Naive thymus-derived CD8-positive, alpha-beta T cell (primary cell): ENCODE data around the gene GCLC. TPM values are rescaled to one million over a fixed set of nuclear protein-coding genes. Genes with fewer than 3 reads are reported as not detected.

Experiments used
- ATAC-seq, 2 donors: fragments of 150-1000 bp; cut with Tn5 transposase in 1 of 2; sonication (Bioruptor Pico), chemical (Tn5 transposase) in 1 of 2; 1 replicate in 1 of 2; 2 replicates in 1 of 2; pipeline ENCODE4 v1.10.0; 2021; ENCODE audit warnings: mild to moderate bottlenecking in 2 of 2, moderate library complexity in 2 of 2
- POLR2A ChIA-PET: fragments of 350-600 bp; sonication (Branson Sonifier 250); formaldehyde crosslinking; loops from one replicate; lab custom pipeline; 2021; ENCODE audit warnings: antibody characterized with exemption; lab: Charles Lee
- DNase-seq, 10 donors: peaks; one replicate each; pipeline versions ENCODE4 v3.0.0 to v3.0.0-alpha.2; 2020 to 2022
- H3K27ac Mint-ChIP-seq, 10 donors: one replicate each; pipeline ENCODE4 v1.8.0; 2020 to 2022; ENCODE audit warnings: mild to moderate bottlenecking in 10 of 10, mixed read lengths in 10 of 10, moderate library complexity in 4 of 10, inconsistent platforms in 1 of 10
- H3K27me3 Mint-ChIP-seq, 5 donors: one replicate each; pipeline ENCODE4 v1.8.0; 2021 to 2022; ENCODE audit warnings: mixed read lengths in 5 of 5
- H3K36me3 Mint-ChIP-seq, 3 donors: one replicate each; pipeline ENCODE4 v1.8.0; 2020 to 2022; ENCODE audit warnings: mixed read lengths in 3 of 3, mild to moderate bottlenecking in 2 of 3, inconsistent platforms in 1 of 3
- H3K4me1 Mint-ChIP-seq, 4 donors: one replicate each; pipeline ENCODE4 v1.8.0; 2021 to 2022; ENCODE audit warnings: mixed read lengths in 4 of 4
- H3K4me3 Mint-ChIP-seq, 10 donors: one replicate each; pipeline ENCODE4 v1.8.0; 2020 to 2022; ENCODE audit warnings: mild to moderate bottlenecking in 10 of 10, mixed read lengths in 10 of 10, moderate library complexity in 6 of 10, inconsistent platforms in 1 of 10
- H3K9me3 Mint-ChIP-seq, 9 donors: one replicate each; pipeline ENCODE4 v1.8.0; 2020 to 2022; ENCODE audit warnings: mixed read lengths in 9 of 9, mild to moderate bottlenecking in 3 of 9, inconsistent platforms in 1 of 9, moderate library complexity in 1 of 9
- polyA plus RNA-seq, 3 donors: library from polyadenylated mRNA; unstranded; fragments of 300-500 nt; fragmentation: Illumina TruSeq; gene quantifications; one replicate each; pipeline ENCODE4 v1.2.3, GENCODE V29; 2021
- total RNA-seq, 8 experiments: library from RNA in 2 of 8; stranded (reverse) in 2 of 8; gene quantifications; one replicate each; pipeline ENCODE4 v1.2.3 and lab custom pipeline; 2021 to 2026

The GCLC gene
- total RNA-seq, result 10 to 100 TPM; 53.8 to 54.3 TPM
- polyA plus RNA-seq, result 10 to 100 TPM in 2 of 3 donors, 1 to 10 TPM in 1; 9.2 to 13.5 (median 10.1) TPM
- total RNA-seq (lab: John Stamatoyannopoulos, UW), result 14.8 to 79.5 (median 60.6) reads per million in 6 experiments

DNA sequence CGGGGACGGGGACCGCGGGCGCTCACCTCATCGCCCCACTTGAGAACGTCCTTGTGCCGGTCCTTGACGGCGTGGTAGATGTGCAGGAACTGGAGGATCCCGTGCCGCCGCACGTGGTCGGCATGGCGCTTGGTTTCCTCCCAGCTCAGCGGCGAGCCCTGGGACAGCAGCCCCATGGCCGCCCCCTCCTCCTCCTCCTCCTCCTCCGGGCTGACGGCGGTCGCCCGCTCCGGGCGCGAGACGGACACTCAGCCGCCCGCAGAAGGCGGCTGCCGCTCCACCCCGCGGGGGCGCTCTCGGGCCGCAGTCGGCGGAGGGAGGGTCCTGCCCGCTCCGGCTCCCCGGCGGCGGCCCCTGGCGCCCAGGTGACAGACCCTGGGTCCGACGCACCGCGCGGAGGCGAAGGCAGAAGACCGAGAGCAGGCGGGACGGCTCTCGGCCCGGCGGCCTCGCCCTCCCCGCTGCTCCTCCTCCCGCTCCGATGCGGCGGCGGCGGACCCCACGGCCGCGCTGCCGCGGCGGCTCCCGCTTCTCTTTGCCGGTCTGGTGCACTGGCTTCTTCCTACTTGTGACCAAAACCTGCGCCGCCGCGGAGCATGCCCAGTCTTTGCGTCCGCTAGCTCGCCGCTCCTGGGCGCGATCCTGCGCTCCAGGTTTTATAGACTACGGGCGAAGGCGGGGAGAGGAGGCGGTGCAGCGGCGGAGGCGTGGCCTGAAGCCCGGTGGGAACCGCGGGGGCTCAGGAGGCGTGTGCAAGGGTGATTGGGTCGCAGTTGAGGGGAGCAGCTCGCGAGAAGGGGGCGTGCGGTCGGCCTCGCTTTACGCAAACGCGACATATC, at the start of gene GCLC:
TSS of gene GCLC (minus strand) at position 632 of the 839 bp plus-strand sequence. CDS start at position 176, 456 bp downstream.
- ATAC-seq, result peak; percentile 65 to 68
- no peaks in the 10 kb centered on the region for H3K27me3 Mint-ChIP-seq
- peaks cover 29 to 70% (median 66%) of the 10 kb centered on the region in 4 donors for H3K4me1 Mint-ChIP-seq
- peak within 1 kb of the TSS; percentile 90 to 96 (median 94) for H3K27ac Mint-ChIP-seq
- peaks cover 0 to 6% (median 2%) of the 10 kb centered on the region in 3 donors for H3K36me3 Mint-ChIP-seq
- DNase-seq, result peak; percentile 77 to 93 (median 86)
- POLR2A ChIA-PET, result interaction anchor here (0.7 to 2.3 kb wide), 4 partner anchors 107 to 250 kb away, joined by 3 to 16 read pairs (median 5); partner anchors contain the start of genes ELOVL5 and LRRC1
- no peaks in the 10 kb centered on the region for H3K9me3 Mint-ChIP-seq
- peak within 1 kb of the TSS; percentile 82 to 98 (median 98) for H3K4me3 Mint-ChIP-seq

DNA sequence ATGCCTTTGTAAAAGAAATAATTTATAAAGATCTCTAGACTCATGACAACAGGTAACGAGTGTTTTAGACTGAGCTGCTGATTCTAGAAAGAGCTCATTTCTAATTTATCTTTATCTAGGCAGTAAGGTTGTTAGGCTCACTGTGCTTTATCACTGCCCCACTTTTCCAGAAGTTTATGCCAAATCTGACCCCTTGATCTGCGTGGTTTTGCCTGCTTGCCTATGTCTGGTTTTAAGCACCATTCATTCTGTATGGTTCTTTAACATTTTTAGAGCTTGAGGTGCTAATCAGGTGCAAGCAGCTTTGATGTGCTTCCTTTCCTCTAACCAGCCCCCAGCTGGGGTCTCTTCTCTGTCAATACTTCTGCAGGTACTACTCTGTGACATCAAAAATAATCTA, 49.7 kb upstream of the GCLC start:
- no peaks in the 10 kb centered on the region for H3K4me1 Mint-ChIP-seq
- H3K4me3 Mint-ChIP-seq, result no peak overlapping the region
- no peak overlapping the region for H3K27ac Mint-ChIP-seq
- POLR2A ChIA-PET, result no interaction called here
- DNase-seq (no peak), ATAC-seq (no peak)
- peaks cover 0 to 5% (median 0%) of the 10 kb centered on the region in 3 donors for H3K36me3 Mint-ChIP-seq
- peaks cover 0 to 11% (median 3%) of the 10 kb centered on the region in 9 donors for H3K9me3 Mint-ChIP-seq
- peaks cover 0 to 8% (median 0%) of the 10 kb centered on the region in 5 donors for H3K27me3 Mint-ChIP-seq

DNA sequence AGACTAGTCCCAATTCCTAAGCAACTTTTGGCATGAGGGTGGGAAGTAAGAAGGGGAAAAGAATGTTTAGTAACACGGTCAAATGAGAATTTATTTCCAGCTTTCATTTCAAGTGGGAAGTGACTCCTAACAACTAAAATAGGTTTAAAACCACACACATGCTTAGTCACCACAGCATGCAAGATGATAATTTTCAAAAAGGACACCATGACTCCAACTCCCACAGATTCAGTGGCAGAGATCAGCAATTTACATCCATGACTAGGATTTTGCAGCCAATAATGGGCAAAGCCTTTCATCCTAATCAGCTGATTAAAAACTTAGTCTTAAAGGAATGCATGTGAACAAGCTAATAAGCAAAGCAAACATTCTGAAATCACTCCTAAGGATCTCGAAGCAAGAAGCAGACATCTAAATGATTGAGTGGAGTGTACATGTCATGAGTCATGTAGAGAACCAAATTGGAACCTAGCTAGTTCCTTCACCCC, 48.1 kb upstream of the GCLC start:
- DNase-seq (no peak), ATAC-seq (no peak)
- Mint-ChIP-seq H3K9me3 (peaks cover 0 to 11% (median 3%) of the 10 kb centered on the region in 9 donors), H3K27ac (no peak overlapping the region), H3K4me1 (no peaks in the 10 kb centered on the region), H3K27me3 (peaks cover 0 to 10% (median 4%) of the 10 kb centered on the region in 5 donors), H3K4me3 (no peak overlapping the region), H3K36me3 (peaks cover 0 to 5% (median 0%) of the 10 kb centered on the region in 3 donors)
- POLR2A ChIA-PET, result no interaction called here

DNA sequence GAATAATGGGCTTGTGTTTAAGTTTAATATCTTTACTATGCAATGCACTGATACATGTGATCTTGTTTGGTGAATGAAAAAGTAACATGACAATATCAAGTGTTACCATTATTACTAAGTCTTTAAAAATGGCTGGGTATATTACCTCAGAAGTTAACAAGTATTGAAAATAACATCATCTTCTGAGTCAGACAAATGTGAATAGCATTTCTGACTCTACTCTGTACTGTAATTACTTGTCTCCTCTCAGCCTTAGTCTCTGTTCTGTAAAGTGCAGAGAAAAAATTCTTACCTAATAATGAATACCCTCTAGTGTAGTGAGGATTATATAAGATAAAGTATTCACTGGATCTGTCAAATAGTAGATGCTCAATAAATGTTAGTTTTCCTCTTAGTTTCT, 47.0 kb upstream of the GCLC start:
- Mint-ChIP-seq H3K9me3 (peaks cover 0 to 1% (median 0%) of the 10 kb centered on the region in 9 donors), H3K4me3 (no peak overlapping the region), H3K27ac (no peak overlapping the region), H3K27me3 (peaks cover 0 to 9% (median 4%) of the 10 kb centered on the region in 5 donors), H3K36me3 (no peaks in the 10 kb centered on the region), H3K4me1 (no peaks in the 10 kb centered on the region)
- DNase-seq, result no peak
- POLR2A ChIA-PET, result no interaction called here
- ATAC-seq, result no peak

DNA sequence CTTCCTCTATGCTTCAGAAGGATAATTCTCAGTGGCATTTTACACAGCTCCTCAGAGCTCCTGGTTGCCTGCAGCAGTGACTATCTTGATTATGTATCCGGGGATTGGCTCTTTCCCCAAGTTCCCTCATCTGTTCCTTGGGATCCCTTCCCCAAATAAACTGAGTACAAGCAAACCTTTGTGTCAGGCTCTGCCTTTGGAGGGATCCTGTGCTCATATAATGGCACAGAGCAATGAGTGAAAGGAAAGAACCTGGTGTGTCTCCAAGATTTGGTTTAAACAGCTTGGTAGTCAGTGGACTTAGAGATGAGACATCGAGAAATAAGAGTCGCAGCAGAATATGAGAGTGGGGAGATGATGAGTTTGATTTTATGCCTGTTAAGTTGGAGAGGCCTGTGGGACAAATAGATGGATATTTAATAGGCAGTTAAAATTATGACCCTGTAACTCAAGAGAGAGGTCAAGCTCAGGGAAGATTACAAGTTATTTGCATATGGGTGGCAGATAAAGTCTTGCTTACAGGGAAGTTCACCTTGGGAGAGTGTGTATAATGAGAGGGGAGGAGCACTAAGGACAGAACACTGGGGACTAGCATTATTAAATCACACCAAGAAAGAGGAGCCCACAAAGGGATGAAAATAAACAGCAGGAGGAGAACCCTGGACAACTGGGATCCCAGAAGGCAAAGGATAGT, 44.1 kb upstream of the GCLC start:
- H3K9me3 Mint-ChIP-seq, result no peaks in the 10 kb centered on the region
- ATAC-seq, result no peak
- no peaks in the 10 kb centered on the region for H3K36me3 Mint-ChIP-seq
- no peak overlapping the region for H3K27ac Mint-ChIP-seq
- H3K27me3 Mint-ChIP-seq, result peaks cover 0 to 9% (median 3%) of the 10 kb centered on the region in 5 donors
- POLR2A ChIA-PET, result no interaction called here
- no peak overlapping the region for H3K4me3 Mint-ChIP-seq
- no peak for DNase-seq
- H3K4me1 Mint-ChIP-seq, result no peaks in the 10 kb centered on the region

DNA sequence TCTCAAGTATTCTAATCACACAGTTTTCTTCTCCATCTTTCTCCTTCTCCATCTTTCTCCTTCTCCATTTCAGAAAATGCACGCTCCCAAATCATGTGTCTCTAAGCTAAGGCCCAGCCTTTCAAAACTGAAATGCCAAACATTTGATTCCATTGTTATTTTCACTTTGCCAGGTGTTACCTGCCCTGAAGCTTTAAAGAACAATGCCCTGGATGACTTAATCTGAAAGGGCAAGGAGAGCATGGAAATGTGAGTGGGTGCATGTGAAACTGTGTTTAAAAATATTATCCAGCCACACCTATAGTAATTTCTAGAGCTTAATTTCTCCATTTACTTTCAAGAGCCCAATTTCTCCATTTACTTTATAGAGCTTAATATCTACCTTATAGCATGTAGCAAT, 42.4 kb upstream of the GCLC start:
- no peaks in the 10 kb centered on the region for H3K36me3 Mint-ChIP-seq
- POLR2A ChIA-PET, result no interaction called here
- H3K27ac Mint-ChIP-seq, result no peak overlapping the region
- DNase-seq (no peak), ATAC-seq (no peak)
- H3K4me3 Mint-ChIP-seq, result no peak overlapping the region
- H3K9me3 Mint-ChIP-seq, result no peaks in the 10 kb centered on the region
- no peaks in the 10 kb centered on the region for H3K4me1 Mint-ChIP-seq
- peaks cover 0 to 7% (median 2%) of the 10 kb centered on the region in 5 donors for H3K27me3 Mint-ChIP-seq

DNA sequence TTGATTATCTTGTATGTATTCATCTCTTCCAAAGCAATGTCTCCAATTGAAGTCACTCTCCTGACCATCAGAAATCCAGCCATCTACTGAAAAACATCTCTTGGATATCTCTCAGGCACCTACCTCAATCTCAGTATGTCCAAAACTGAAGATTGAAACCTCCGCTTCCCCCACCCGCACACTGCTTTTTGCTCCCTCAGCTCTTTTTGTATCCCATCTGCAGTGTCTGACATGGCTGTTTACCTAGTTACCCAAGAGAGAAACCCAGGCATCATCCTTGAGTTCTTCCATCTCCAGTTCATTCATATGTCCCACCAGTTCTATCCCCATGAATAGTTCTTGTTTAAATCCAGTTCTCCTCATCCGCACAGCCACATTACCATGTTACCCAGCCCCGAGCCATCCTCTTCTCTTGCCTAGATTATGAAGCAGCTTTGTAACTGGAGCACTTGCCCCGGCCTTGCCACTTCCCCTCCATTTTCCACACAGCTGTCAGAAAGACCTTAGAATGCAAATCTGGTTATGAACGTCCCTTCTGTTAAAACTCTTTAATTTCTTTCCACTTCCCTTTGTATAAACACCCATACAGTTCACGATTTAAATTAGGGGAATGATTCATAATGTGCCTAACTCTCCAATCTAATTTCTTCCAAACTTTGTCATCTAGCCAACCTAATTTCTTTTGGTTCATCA, 40.5 kb upstream of the GCLC start:
- Mint-ChIP-seq H3K27me3 (peaks cover 0 to 7% (median 2%) of the 10 kb centered on the region in 5 donors), H3K4me3 (no peak overlapping the region), H3K27ac (no peak overlapping the region), H3K36me3 (no peaks in the 10 kb centered on the region), H3K9me3 (no peaks in the 10 kb centered on the region), H3K4me1 (peaks cover 0 to 3% (median 0%) of the 10 kb centered on the region in 4 donors)
- no peak for DNase-seq
- POLR2A ChIA-PET, result no interaction called here
- ATAC-seq, result no peak

DNA sequence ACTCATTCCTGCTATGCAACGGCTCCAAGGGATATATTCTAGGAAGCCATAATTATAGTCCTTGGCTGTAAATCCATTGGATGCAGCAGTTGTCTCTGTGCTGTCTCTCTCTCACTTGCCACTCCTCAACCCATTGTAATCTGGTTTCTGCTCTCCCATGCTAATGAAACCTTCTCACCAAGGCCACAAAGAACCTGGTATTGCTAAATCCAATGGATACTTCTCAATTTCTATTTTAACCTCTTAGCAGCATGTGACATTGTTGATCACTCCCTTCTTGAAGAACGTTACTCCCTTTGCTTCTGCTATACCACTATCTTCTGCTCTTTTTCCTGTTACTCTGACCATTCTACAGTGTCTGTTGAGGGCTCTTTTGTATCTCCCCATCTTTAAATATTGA, 39.8 kb upstream of the GCLC start:
- Mint-ChIP-seq H3K4me1 (peaks cover 0 to 3% (median 0%) of the 10 kb centered on the region in 4 donors), H3K27ac (no peak overlapping the region), H3K4me3 (no peak overlapping the region), H3K36me3 (no peaks in the 10 kb centered on the region), H3K27me3 (peaks cover 0 to 7% (median 2%) of the 10 kb centered on the region in 5 donors), H3K9me3 (no peaks in the 10 kb centered on the region)
- POLR2A ChIA-PET, result no interaction called here
- ATAC-seq (no peak), DNase-seq (no peak)

DNA sequence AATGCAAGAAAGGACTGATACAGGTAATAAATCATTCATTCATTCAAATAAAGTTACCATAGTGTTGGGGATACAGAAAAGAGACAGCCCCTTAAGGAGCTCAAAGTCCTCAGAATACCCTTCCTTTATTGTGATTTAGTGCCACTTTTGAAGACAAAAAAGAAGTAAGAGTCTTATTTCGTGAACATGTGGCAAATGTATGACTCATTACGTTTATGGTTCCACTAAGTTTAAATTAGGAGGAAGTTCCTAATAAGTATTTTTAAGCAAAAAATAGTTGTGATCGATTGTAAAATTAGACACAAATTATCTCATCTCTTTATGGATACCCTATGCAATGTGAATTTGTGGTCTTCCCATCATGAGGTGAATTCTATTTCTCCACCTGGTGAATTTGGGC, 38.5 kb upstream of the GCLC start:
- POLR2A ChIA-PET, result no interaction called here
- no peaks in the 10 kb centered on the region for H3K9me3 Mint-ChIP-seq
- peaks cover 0 to 3% (median 0%) of the 10 kb centered on the region in 4 donors for H3K4me1 Mint-ChIP-seq
- H3K4me3 Mint-ChIP-seq, result no peak overlapping the region
- H3K27ac Mint-ChIP-seq, result no peak overlapping the region
- H3K36me3 Mint-ChIP-seq, result no peaks in the 10 kb centered on the region
- H3K27me3 Mint-ChIP-seq, result no peaks in the 10 kb centered on the region
- no peak for ATAC-seq
- DNase-seq, result no peak

DNA sequence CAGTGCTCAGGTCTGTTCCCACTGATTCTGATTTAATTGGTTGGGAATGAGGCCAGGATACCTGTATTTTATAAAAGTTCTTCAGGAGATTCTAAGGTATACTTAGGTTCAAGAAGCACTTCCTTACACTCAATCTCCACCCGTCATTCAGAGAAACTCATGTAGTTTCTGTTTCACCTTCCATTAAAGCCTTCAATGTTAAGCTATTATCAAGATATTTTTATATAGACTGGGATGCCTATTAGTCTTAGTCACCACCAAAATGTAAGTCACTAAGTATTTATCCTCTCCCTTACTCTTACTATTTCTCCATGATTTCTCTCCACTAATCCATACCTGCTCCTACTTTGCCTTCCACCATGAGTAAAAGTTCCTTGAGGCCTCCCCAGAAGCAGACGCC, 38.1 kb upstream of the GCLC start:
- no peaks in the 10 kb centered on the region for H3K27me3 Mint-ChIP-seq
- H3K9me3 Mint-ChIP-seq, result no peaks in the 10 kb centered on the region
- no peak overlapping the region for H3K4me3 Mint-ChIP-seq
- H3K27ac Mint-ChIP-seq, result no peak overlapping the region
- no peaks in the 10 kb centered on the region for H3K36me3 Mint-ChIP-seq
- DNase-seq, result no peak
- peaks cover 0 to 3% (median 0%) of the 10 kb centered on the region in 4 donors for H3K4me1 Mint-ChIP-seq
- POLR2A ChIA-PET, result no interaction called here
- no peak for ATAC-seq

DNA sequence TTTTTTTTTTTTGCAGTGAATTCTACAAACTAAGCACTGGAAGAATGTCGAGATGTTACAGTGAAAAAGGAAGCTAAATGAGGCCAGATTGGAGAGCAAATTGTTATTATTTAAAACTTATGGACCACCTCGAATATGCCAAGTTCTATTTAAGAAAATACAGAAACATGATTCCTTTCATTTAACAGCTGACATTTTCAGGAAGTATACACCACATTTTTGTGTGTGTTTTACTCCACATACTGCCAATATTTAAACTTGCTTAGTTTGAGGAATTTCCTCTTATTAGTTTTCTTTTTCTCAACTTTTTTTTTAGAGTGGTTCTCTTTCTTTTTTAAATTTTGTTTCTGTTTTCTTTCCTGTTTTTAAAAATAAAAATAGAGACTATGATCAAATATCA, 37.0 kb upstream of the GCLC start:
- Mint-ChIP-seq H3K9me3 (no peaks in the 10 kb centered on the region), H3K27ac (peak overlapping the region in 1 of 10 donors; percentile 29), H3K4me3 (no peak overlapping the region), H3K27me3 (no peaks in the 10 kb centered on the region), H3K36me3 (no peaks in the 10 kb centered on the region), H3K4me1 (peaks cover 0 to 3% (median 0%) of the 10 kb centered on the region in 4 donors)
- ATAC-seq (no peak), DNase-seq (no peak)
- POLR2A ChIA-PET, result no interaction called here

DNA sequence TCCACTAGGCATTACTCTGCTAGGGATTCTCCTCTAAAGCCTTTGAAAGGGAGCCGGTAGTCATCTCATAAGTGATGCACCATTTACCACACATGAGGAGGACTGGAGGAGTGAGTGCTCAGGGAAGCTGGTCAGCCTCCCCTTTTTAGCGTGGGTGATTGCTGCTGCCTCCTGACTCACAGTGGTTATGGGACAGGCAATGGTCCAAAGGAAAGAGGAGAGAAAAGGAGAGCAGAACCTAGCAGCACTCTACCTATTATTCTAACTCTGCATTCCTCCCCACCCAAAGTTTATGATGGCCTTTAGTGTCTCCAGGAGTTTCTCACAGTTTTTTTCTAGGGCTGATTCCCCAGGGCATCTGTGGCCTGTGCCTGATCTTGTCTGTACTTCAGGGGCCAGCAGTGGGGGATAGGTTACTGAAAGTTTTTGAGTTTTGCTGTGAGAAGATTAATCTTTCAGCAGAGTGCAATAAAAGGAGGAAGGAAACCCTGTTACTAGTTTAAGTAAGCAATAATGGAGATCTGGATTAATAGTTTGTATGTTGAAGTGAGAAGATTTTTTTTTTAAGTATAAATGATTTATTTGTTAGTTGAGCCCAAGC, 36.4 kb upstream of the GCLC start:
- Mint-ChIP-seq H3K27me3 (no peaks in the 10 kb centered on the region), H3K9me3 (no peaks in the 10 kb centered on the region), H3K27ac (peak overlapping the region in 3 of 10 donors; percentile 12 to 29 (median 12)), H3K4me3 (no peak overlapping the region), H3K36me3 (no peaks in the 10 kb centered on the region), H3K4me1 (peaks cover 0 to 3% (median 0%) of the 10 kb centered on the region in 4 donors)
- DNase-seq, result no peak
- POLR2A ChIA-PET, result no interaction called here
- ATAC-seq, result no peak
